Ectodermal cell (in vitro differentiated cells): ENCODE measurements around the gene POLR3H.

Experiments used
- H3K27ac ChIP-seq: 2 replicates; pipeline ENCODE4 v1.7.0; 2013; ENCODE audit warnings: mild to moderate bottlenecking, low read depth, low read length; ENCODE audit not compliant: insufficient read depth, poor library complexity, severe bottlenecking
- H3K27me3 ChIP-seq: 2 replicates; pipeline ENCODE4 v1.7.0; 2013; ENCODE audit warnings: mild to moderate bottlenecking, low read length; ENCODE audit not compliant: insufficient read depth, control insufficient read depth, poor library complexity, severe bottlenecking
- H3K36me3 ChIP-seq: one replicate; pipeline ENCODE4 v1.7.0; 2013; ENCODE audit warnings: low read length; ENCODE audit not compliant: control insufficient read depth, insufficient read depth
- H3K4me1 ChIP-seq: one replicate; pipeline ENCODE4 v1.7.0; 2013; ENCODE audit warnings: low read length; ENCODE audit not compliant: control insufficient read depth, insufficient read depth
- H3K4me3 ChIP-seq: 2 replicates; pipeline ENCODE4 v1.7.0; 2013; ENCODE audit warnings: low read depth, low read length, control low read depth; ENCODE audit not compliant: insufficient read depth
- H3K9me3 ChIP-seq: 2 replicates; pipeline ENCODE4 v1.7.0; 2013; ENCODE audit warnings: mild to moderate bottlenecking, low read length, moderate library complexity; ENCODE audit not compliant: control insufficient read depth
- WGBS, 2 experiments: methylation state at CpG; one replicate each; pipeline ENCODE4 v1.1.7; 2013; ENCODE audit warnings: missing lambda C conversion rate in 2 of 2; 5-methylcytosine and 5-hydroxymethylcytosine counted together

Gene POLR3H

GRCh38 chr22:41539146-41540005, 4.9 kb downstream of the POLR3H start:
- H3K36me3 ChIP-seq: peaks cover 5% of the 10 kb centered on the region
- no peak overlapping the region for H3K27ac ChIP-seq
- H3K4me1 ChIP-seq: no peaks in the 10 kb centered on the region
- H3K9me3 ChIP-seq: no peaks in the 10 kb centered on the region
- H3K4me3 ChIP-seq: no peak overlapping the region
- WGBS, 2 experiments: 94% methylated on average over 13 of the region's 13 CpGs
- H3K27me3 ChIP-seq: no peaks in the 10 kb centered on the region

- WGBS, 2 experiments: 93 to 95% methylated on average over 8 of the region's 8 CpGs
- Histone ChIP-seq H3K36me3 (peaks cover 5% of the 10 kb centered on the region), H3K4me1 (no peaks in the 10 kb centered on the region), H3K4me3 (no peak overlapping the region), H3K9me3 (no peaks in the 10 kb centered on the region), H3K27me3 (no peaks in the 10 kb centered on the region), H3K27ac (no peak overlapping the region)
Observed at GRCh38 chr22:41538583-41538982, 5.7 kb downstream of the POLR3H start.

- Histone ChIP-seq H3K27me3 (no peaks in the 10 kb centered on the region), H3K9me3 (no peaks in the 10 kb centered on the region), H3K36me3 (peaks cover 5% of the 10 kb centered on the region), H3K4me3 (no peak overlapping the region), H3K27ac (no peak overlapping the region), H3K4me1 (no peaks in the 10 kb centered on the region)
- WGBS, 2 experiments: 92% methylated on average over 3 of the region's 3 CpGs
Observed at GRCh38 chr22:41537203-41537602, 7.1 kb downstream of the POLR3H start.

GRCh38 chr22:41535244-41535643, 9.0 kb downstream of the POLR3H start:
- no peaks in the 10 kb centered on the region for H3K9me3 ChIP-seq
- H3K27me3 ChIP-seq: no peaks in the 10 kb centered on the region
- no peak overlapping the region for H3K4me3 ChIP-seq
- no peak overlapping the region for H3K27ac ChIP-seq
- H3K4me1 ChIP-seq: no peaks in the 10 kb centered on the region
- WGBS, 2 experiments: 93 to 94% methylated on average over 5 of the region's 5 CpGs
- peaks cover 15% of the 10 kb centered on the region for H3K36me3 ChIP-seq

GRCh38 chr22:41534219-41534618, 10.1 kb downstream of the POLR3H start:
- no peaks in the 10 kb centered on the region for H3K9me3 ChIP-seq
- H3K27me3 ChIP-seq: no peaks in the 10 kb centered on the region
- WGBS, 2 experiments: 94 to 95% methylated on average over 8 of the region's 8 CpGs
- no peak overlapping the region for H3K27ac ChIP-seq
- no peak overlapping the region for H3K4me3 ChIP-seq
- peaks cover 19% of the 10 kb centered on the region for H3K36me3 ChIP-seq
- H3K4me1 ChIP-seq: no peaks in the 10 kb centered on the region

GRCh38 chr22:41532908-41533825, 11.1 kb downstream of the POLR3H start:
- Histone ChIP-seq H3K27me3 (no peaks in the 10 kb centered on the region), H3K4me3 (no peak overlapping the region), H3K4me1 (no peaks in the 10 kb centered on the region), H3K9me3 (no peaks in the 10 kb centered on the region), H3K36me3 (peaks cover 23% of the 10 kb centered on the region), H3K27ac (no peak overlapping the region)
- 66% methylated on average over 19 of the region's 19 CpGs for WGBS, 2 experiments

GRCh38 chr22:41531715-41532477, 12.4 kb downstream of the POLR3H start:
- WGBS, 2 experiments: 94 to 96% methylated on average over 17 of the region's 17 CpGs
- no peaks in the 10 kb centered on the region for H3K27me3 ChIP-seq
- no peak overlapping the region for H3K27ac ChIP-seq
- peaks cover 27% of the 10 kb centered on the region for H3K36me3 ChIP-seq
- H3K9me3 ChIP-seq: no peaks in the 10 kb centered on the region
- no peak overlapping the region for H3K4me3 ChIP-seq
- no peaks in the 10 kb centered on the region for H3K4me1 ChIP-seq

GRCh38 chr22:41530890-41531714, 13.2 kb downstream of the POLR3H start:
- Histone ChIP-seq H3K9me3 (no peaks in the 10 kb centered on the region), H3K27ac (no peak overlapping the region), H3K36me3 (peaks cover 27% of the 10 kb centered on the region), H3K4me1 (no peaks in the 10 kb centered on the region), H3K27me3 (no peaks in the 10 kb centered on the region), H3K4me3 (no peak overlapping the region)
- WGBS, 2 experiments: 95 to 96% methylated on average over 18 of the region's 18 CpGs

GRCh38 chr22:41528938-41529561, 15.2 kb downstream of the POLR3H start:
- WGBS, 2 experiments: 95 to 96% methylated on average over 13 of the region's 13 CpGs
- H3K4me1 ChIP-seq: no peaks in the 10 kb centered on the region
- no peaks in the 10 kb centered on the region for H3K27me3 ChIP-seq
- no peak overlapping the region for H3K27ac ChIP-seq
- H3K9me3 ChIP-seq: no peaks in the 10 kb centered on the region
- H3K4me3 ChIP-seq: no peak overlapping the region
- peaks cover 30% of the 10 kb centered on the region for H3K36me3 ChIP-seq
